ENCODE results near the gene SEMA5A.

DNA sequence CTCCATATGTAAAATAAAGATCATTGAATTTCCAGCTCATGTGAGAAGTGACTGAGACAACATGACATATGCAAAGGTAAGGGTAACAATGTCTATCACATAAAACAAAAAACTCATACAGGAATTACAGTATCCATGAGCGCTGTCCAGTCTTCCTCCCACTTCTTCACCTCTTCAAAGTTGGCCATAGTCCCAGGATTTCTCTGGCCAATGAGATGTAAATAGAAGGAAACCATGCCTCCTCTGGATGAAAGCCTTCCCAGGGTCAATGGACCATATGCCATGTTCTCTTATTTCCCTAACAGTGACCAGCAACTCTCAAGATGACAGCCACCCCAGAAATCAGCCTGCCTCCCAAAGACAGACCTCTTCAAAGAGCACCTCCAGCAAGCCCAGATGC lies 75.5 kb downstream of the SEMA5A start:
- TF ChIP-seq, protein P1, sequence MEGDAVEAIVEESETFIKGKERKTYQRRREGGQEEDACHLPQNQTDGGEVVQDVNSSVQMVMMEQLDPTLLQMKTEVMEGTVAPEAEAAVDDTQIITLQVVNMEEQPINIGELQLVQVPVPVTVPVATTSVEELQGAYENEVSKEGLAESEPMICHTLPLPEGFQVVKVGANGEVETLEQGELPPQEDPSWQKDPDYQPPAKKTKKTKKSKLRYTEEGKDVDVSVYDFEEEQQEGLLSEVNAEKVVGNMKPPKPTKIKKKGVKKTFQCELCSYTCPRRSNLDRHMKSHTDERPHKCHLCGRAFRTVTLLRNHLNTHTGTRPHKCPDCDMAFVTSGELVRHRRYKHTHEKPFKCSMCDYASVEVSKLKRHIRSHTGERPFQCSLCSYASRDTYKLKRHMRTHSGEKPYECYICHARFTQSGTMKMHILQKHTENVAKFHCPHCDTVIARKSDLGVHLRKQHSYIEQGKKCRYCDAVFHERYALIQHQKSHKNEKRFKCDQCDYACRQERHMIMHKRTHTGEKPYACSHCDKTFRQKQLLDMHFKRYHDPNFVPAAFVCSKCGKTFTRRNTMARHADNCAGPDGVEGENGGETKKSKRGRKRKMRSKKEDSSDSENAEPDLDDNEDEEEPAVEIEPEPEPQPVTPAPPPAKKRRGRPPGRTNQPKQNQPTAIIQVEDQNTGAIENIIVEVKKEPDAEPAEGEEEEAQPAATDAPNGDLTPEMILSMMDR (IDR thresholded peaks at IDR 0.05): no peak
- TF ChIP-seq EZH2 (IDR thresholded peaks at IDR 0.05; ENCODE audit: borderline replicate concordance, insufficient read depth, low read depth, low read length, poor library complexity, severe bottlenecking): no peak

Data from B cell (primary cell).